Left renal cortex interstitium (tissue), 4 donors: ENCODE measurements around the gene ZNF532. TPM values are rescaled to one million over a fixed set of nuclear protein-coding genes. Genes with fewer than 3 reads are reported as not detected.

Source experiments
- DNase-seq, 4 donors: peaks; one replicate each; pipeline ENCODE4 v3.0.0-alpha.2; 2013; ENCODE audit warnings: low read depth in 4 of 4, low spot score in 2 of 4, missing footprints in 1 of 4
- polyA plus RNA-seq, 4 donors: library from polyadenylated mRNA; unstranded; fragments of 120-200 nt; gene quantifications; one replicate each; pipeline ENCODE4 v1.2.1, GENCODE V29; 2013; ENCODE audit not compliant: insufficient read length in 4 of 4

ZNF532 gene
- polyA plus RNA-seq, 4 donors, result 95.0 to 106 (median 101) TPM

DNA sequence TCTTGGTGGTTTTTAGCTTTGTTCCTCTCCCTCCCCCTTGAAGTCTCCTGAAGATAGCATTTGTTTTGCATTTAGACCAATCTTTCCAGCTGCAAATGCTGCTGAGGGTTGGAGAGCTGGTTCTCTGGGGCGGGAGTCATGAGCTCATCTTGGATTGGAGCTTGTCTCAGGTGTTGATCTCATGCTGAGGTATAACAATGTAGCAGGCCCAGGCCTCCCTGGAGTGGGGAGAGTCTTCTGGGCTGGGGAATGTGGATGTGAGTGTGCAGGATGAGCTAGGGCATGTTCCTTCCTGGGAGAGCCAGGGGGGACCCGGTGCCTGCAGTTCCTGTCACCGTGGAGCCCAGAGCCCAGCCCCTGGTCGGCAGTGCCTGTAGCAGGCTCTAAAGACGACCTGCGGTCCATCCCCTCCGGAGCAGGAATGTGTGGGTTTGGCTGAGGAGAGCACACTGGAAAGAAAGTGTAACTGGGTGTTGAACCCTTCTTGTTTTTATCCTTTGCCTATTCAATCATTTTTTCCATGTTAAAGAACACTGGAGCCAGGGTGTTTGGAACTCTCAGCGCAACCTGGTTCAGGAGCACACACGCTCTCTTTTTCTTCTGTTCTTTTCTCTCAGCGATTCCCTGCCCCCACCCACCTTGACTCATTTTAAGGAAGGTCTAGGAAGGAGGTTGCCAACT lies 2.7 kb downstream of the ZNF532 start:
- DNase-seq, result no peak

DNA sequence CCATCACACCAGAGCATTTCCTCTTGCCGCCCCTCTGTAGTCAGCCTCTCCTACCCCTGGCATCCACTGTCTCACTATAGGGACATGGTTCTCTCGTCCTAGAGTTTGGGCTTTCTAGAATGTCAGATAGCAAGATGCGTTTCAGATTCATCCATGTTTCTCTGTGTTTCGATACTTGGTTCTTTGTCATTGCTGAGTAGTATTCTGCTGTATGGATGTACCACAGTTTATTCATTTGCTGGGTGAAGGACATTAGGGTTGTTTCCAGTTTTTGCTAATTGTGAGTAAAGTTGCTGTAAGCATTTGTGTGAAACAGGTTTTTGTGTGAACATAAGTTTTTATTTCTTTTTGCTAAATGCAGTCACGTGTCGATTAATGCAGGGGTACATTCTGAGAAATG lies 3.8 kb downstream of the ZNF532 start:
- no peak for DNase-seq

DNA sequence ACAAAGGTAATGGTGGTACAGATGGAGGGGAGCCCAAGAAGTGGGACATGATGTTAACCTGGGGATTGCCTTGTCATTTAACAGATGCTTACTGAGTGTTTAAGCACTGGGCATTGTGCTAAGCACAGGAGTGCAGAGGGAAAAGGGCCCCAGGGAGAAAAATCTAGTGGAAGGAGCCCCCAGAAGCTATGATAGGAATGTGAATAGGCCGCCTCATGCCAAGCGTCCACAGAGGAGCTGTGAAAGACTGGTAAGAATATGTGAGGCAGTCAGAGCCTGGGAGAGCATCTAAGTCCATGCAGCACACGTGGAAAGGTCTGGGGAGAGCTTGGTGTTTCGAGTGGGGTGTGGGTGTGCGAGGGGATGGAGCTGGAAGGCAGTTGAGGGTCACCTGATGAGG lies 5.5 kb downstream of the ZNF532 start:
- no peak for DNase-seq

DNA sequence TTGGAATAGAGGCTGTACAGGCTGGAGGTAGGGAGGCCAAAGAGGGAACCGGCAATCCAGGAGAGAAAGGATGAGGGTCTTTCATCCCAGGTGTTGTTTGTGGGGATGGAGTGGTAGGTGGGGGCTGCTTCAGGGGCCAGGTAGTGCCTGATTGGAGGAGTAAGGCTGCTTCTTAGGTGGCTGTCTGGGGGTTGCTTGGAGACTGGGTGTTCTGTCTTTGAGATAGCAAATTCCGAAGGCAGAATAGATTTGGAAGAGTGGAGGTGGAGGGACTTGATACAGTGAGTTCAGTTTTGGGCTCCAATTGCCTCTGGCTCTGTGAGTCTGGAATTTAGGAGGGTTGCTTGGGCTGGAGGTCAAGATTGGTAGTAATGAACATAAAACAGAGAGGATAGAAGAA lies 5.9 kb downstream of the ZNF532 start:
- no peak for DNase-seq

DNA sequence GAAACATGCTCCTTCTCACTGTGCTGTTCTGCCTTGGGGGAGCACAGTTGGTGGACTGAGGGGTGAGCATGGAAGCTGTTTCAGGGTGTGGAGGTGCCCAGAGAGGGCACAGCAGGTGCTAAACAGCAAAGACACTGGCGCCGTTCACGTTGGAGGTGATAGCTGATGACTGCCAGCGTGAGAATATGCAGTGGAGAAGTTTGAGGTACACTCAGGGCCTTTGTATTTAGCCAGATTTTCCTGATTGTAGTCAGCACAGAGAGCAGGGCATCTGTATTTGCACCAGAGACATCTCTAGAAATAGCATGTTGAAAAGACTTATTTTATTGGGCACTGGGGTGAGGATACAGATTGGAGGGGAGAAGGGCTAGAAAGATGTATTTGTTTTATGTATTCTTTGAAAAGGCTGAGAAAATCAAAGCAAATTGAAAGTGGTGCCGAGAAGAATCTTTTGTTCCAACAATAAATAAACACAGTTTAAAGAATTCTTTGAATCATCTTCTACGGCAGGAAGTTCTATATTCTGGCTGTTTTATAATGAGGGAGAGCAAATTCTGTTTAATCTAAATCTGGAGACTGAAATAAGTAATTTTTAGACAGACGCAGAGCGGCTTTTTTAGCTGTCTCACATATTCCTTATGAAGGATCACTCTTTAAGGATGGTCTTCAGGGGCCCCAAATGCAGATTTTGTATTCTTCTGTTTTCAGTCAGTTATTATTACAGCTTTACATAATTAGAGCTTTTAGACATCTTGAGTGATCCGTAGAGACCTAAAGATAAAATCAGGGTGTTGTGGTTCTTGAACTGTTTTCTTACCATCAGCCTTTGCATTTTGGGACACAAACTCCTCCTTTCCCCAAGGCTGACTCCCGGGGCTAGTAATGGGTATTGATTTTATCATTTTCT lies 7.1 kb downstream of the ZNF532 start:
- DNase-seq, result no peak

DNA sequence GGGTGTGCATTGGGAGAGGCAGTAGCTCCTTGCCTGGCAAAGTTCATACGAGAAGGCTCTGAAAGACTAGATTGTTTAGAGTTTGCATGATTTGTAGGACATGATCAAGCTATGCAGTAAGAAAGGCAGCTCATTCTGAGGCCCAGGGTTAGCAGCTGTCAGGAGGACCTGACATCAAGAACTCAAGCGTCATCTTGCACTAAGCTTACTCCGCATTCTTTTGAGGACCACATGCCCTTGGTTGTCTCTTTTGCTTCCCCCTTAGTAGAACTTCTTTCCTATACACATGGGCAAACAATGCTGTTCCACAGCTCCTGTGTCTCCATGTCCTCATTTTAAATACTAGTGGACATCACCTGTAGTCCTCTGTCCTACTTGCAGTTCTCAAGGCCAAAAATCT lies 14.0 kb downstream of the ZNF532 start:
- no peak for DNase-seq

DNA sequence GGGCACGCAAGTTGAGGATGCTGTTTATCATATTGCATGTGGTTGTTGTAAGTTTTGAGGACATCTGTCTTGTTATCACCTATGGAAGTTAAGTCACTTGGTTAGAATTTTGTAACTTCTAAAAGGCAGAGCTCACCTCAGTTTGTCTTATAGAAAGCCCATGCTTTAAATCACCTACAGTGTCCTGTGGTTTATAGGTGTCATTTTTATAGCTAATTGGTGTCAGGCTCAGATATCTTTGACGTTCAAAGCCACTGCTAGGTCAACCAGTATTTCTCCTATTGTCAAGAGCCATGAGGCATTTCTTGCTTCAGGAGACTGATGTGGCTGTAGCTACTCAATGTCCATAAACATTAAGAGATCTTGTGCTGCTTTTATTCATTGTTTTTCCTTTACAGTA lies 16.8 kb downstream of the ZNF532 start:
- DNase-seq, result no peak

DNA sequence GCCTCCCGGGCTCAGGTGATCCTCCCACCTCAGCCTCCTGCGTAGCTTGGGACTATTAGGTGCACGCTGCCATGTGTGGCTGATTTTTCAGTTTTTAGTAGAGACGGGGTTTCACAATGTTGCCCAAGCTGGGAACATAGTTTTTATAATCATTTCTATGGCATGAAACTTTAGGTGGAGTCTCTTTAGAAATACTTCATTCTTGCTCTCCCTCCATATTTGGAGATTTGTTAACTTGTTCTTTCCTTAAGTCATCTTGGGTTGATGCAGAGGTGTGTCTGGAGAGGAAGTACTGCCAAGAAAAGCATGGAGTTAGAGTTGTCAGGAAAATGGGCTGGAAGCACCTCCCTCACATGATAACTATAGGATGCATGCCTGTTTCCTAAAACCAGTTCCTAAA lies 17.4 kb downstream of the ZNF532 start:
- DNase-seq, result no peak

DNA sequence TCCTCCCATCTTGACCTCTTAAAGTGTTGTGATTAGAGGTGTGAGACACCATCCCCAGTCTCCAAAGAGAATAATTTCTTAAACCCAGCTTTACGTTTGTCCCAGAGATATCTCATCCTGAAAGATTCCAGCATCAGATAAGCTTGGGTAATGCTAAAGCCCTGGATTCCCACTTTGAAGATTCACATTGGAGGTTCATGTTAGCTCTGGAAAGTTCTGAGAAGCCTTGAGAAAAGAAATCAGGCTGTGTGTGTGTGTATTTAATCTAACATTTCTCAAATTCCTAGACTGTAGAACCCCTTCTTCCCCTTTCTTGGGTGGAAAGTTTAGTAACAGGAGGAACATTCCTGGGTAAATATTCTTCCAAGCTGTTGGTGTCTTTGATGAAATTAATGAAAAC lies 18.0 kb downstream of the ZNF532 start:
- DNase-seq, result no peak

DNA sequence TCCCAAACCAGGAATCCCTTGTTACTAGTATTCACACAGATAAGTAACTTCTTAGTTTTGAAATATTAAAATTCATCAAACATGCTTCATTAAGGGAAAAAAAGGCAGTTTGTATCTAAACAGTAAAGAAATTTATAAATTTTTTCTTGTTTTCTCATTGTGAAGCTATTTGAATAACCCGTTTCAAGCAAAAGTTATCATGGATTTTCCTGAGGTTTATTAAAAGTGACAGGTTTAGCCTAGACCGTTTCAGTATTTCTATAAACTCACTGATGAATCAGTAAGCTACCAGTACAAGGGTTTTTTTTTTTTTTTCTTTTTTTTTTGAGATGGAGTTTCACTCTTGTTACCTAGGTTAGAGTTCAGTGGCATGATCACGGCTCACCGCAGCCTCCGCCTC lies 20.0 kb downstream of the ZNF532 start:
- DNase-seq, result no peak

DNA sequence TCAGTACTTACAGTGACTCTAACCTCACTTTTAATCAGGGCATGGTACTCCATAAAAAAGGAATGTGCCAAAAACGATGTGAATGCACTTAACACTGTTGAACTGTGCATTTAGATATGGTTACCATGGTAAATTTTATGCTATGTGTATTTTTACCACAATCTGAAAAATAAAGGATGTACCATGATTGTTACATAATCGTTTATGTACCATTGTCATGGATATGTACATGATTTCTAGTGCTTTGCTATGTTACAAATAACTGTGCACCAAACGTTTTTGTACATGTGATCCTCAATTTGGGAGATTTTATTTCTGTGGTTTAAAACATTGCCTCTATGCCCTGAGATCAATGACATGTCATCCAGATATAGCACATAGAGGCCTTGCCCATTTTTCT lies 21.8 kb downstream of the ZNF532 start:
- DNase-seq, result no peak

DNA sequence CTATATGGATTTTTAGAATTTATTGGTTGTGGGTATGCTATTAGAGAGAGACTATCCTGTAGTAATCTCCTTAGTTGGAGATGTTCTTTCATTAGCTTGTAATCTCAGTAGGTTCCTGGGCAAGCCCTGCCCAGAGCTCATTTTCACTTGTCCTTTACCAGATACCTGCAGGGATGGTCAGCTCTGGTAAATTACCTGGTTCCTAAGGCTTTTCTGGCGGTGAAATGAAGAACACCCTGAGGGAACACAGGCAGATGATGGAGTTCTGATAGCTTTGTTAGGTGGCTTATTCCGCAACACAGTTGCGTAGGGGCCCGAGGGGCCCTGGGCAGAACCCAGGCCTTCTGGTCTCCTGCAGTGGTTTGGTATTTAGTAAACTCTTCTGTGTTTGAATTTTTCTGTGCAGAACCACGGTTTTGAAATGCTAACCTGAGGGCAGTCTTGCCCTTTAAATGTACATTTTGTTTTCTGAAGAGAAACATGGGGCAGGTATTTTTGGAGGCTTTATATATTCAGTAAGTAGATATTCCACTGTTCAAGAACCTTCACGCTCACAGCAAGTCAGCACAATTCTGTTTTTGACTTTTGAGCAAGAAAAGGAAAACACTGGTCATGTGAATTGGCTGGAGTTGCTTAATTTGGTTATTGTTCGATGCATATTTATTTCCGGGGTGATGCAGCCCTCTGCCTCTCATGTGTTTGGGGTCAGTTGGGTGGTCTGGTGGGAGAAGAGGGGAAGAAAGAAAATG lies 22.4 kb downstream of the ZNF532 start:
- no peak for DNase-seq

DNA sequence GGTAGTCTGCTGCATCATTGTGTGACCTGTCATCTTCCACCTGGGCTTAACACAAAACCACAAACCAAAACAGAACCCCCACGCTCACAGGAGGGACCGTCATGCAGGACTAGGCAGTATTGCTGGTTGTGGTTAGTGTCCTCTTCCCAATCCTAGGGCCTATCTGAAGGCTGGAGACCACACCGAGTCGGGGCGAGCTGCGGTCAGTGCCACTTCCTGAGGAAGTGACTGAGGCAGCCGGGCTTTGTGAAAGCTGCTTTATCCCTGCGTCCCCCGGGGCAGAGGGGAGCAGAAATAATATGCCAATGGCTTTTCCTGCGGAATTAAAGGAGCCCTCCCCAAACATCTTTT lies 22.9 kb downstream of the ZNF532 start:
- no peak for DNase-seq

DNA sequence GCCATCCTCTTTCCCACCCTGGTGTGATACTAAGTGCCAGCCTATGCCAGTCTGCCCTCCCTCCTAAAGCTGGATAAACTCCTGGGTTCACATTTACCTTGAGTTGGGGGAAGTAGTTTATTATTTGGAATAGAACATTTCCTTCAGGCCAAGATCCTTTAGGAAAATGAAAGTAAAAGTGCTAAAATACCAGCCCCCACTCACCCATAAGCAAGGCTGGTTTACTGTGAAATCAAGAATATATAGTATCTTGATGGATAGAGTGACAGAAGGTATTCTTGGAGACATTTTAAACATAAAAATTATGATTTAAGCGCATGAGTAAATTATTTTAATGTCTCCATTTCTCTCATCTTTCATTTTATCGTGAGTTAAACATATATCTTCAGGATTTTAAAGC lies 27.1 kb downstream of the ZNF532 start:
- DNase-seq, result no peak

DNA sequence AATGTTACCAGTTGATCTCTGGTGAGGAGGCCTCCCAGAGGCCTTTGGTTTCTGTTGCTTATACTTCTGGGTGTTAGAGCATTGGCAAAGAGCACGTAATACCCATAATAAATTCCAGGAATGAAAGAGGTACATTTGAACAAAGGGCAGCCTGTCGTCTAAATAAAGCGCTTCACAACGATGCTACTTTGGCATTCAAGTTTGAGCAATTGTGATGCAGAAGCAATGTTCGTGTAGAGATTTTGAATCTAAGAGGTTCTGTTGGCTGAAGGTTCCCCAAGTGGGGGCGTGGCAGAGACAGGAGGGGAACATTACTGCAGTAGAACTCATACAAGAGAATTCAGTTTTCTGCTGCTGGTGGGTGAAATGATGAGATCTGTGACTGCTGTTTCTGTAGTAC lies 27.8 kb downstream of the ZNF532 start:
- DNase-seq, result no peak

DNA sequence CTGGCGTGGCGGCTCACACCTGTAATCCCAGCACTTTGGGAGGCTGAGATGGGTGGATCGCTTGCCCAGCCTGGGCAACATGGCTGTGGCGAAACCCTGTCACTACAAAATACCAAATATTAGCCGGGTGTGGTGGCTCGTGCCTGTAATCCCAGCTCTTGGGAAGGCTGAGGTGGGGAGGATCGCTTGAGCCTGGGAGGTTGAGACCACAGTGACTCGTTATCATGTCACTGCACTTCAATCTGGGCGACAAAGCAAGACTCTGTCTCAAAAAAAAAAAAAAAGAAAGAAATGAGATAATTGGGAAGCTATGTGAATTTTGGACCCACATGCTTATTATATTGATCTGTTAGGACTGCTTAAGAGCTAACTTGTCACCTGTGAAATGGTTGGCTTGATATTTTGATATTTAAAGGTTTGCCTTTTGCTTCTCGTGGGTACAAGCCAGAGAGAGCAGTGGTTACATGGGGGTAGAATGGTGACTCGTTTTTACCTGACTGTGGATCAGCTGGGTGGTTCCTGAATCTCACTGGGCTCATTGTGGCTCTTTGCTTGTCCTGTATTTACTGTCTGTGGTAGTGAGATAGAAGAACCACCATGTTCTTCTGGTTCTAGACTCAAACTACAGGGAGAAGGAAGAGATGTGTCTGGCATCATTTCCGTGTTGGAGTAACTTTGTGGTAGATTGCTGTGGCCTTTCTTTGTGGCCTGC lies 28.9 kb downstream of the ZNF532 start:
- no peak for DNase-seq

DNA sequence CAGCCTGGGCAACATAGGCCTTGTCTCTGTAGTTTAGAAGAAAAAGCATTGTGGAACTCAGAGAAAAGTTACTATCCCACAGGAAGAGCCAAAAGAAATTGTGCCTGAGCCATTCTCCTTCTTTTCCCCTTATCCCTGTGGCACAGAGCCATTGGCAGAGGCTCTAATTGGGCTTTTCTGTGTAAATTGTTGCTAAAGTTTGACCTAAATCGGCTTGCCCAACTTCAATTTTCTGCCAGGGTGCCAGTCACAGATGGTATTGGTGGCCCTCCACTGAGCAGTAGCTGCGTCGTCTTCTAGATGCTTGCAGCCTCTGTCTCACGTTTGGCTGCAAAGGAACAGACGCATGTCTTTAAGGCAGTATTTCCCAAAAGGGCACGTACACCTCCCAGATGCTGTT lies 30.3 kb downstream of the ZNF532 start:
- no peak for DNase-seq

DNA sequence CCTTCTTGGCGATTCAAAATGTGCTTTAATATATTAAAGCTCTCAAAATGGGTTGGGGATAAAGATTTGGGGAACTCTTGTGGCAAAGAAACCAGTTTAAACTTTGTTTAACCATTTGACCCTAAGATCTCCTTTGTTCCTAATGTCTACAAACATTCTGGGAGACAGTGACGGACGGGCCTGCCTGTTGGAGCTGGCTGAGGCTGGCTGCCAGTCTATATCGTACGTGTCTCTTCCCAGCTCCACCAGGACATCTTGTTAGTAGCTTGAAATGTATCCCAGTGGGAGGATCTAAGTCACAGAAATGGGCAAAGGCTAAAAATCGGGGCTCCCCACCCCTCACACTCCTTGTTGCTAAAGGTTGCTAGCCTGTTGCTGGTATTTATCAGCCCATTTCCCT lies 30.7 kb downstream of the ZNF532 start:
- no peak for DNase-seq

DNA sequence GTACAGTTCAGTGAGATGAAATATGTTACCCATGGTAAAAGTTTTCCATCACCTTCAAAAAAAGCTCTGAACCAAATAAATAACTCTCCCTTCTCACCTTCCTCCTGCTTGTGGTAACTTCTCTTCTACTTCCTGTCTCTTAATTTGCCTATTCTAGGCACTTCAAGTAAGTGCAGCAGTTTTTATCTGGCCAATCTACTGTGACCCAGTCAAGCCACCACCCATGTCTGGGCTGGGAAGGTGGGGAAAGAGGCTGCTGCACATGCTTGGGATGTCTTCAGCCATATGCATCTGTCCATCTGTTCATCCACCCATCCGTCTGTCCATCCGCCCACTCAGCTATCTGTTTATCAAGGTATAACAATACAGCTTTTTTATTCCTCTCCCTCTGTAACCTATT lies 31.6 kb downstream of the ZNF532 start:
- DNase-seq, result no peak

DNA sequence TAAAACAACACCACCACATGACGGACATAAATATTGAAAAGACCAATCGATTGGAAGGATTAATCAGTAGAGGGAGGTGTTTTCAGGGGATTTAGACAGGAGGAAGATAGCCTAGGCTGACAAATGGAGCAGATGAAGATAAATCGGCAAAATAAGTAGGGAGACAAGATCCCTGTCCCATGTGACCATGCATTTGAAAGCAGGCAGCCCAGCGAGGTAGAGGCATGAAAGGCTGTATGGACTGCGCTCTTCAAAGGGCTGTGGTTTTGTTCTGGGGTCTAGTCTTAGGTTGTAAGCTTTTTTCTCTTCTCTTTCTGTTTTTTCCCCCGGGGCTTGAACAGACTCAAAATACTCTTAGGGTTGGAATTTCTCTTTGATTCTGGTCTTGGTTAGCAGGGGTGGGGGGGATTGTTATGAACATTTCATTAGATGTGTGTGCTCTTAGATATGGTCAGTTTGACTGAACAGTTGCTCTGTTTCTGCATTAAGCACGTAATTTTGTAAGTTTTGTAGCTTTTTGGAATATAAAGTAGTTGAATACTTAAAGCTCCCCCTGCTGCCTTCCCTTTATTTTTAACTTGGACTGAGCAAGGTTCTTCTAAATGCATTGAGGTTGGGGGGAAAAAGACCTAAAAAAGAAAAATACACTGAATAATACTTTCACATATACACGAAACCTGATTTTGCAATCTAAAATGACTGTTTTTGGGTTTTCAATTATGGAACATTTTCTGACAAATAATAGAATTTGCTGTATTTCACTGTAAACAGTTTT lies 32.2 kb downstream of the ZNF532 start:
- DNase-seq, result no peak
